HG03064 (cell line): ENCODE results near the gene PPAT.
"Not testable (repeated sequence)": the region's sequence is repeated elsewhere in the genome, so short reads cannot be mapped to it uniquely, and the experiment has no call there.

Experiments
- ATAC-seq: cut with Tn5 transposase; IDR thresholded peaks from one replicate; pipeline ENCODE4 v1.9.1; 2021; ENCODE audit warnings: low read depth; ENCODE audit not compliant: unreplicated experiment

Gene PPAT

DNA sequence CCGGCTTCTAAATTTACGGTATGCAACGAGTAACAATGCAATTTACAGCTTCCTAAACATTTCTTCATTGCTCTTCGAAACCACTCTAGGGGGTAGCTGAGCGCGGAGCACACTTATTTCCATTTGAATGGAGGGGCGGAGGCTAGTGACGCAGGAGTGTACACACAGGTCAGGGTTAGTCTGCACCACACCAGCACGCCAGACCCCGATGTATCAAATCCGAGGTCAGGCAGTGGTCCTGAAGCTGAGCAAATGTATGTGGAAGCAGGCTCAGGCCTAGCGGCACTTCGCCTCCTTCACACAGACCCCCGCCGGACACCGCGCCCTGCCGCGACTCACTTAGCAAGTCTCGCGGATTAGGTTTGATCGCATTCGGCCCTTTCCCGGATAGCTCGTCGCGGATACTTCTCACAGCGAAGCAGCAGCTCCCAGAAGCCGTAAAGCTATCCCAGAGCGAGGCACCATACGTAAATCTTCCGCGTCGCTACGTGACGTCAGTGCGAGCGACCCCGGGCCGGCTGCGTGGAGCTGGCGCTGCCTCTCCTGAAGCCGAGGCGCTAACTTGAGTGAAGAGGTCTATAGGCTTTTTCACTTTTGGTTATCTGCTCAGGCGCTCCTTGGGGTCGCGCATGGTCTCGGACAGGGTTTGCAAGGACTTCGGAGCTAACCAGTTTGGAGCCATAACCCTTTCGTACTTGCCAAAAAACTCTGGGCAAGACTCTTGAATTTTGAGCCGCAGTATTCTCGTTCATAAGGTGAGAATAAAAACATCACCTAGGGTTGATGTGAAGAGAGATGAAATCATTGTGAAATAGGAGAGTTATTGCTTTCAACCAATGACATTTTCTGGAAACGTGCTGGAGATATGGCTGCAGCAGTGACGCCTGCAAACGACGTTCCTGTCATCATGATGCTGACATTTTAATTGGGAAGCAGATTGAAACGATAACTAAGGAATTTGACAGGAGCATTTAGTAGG is 48.1 kb downstream of the PPAT start, which contains the start of gene AASDH:
TSS of gene AASDH (minus strand) at position 469 of the 979 bp plus-strand sequence. CDS start 3,192 bp downstream, outside the sequence.
- ATAC-seq = peak; percentile 93

DNA sequence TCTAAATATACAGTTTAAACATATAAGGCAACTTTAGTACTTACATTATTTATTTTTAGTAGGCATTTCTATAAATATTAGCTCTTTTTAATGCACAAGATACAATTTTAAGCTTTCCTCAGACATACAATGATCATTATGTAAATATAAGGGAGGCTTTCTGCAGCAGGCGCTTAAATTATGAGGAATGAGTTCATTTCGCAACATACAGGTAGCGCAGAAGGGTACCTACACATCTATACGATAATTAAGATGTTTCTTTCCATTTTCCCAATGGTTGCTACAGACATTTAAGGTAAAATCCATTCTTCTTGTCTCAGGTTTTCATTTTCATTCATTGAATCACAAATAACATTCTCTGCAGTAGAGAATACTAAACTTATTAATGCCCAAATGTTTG is 49.3 kb downstream of the PPAT start:
- no peak for ATAC-seq

DNA sequence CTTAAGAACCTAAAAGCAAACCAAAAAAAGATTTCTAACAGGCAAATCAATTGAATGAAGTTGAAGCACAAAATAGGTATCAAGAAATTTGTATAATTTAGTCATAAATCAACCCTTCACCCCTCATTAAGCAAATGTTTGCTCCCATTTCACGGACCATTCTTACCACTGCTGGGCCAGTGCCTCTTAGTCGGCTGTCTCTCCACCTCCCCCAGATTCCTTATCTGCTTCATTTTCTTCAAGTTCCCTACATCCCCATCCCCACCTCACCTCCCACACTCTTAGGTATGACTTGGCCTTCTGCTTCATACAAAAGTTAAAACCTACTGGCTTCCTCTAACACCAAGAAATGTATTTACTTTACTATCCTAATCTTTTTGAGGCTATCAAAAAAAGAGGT is 60.0 kb downstream of the PPAT start:
- ATAC-seq = no peak

DNA sequence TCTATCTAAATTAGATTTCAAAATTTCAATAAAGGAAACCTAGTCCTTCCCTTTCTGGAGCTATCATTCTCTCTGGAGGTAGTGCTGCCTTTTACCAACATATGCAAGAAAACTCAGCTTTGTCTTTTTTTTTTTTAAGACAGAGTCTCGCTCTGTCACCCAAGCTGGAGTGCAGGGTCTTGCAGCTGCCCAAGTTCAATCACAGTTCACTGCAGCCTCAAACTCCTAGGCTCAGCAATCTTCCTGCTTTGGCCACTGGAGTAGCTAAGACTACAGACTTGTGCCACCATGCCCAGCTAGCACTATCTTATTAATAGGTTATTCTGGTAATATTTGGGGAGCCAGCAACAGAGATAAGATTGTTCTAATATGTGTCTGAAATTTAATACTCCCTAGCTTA is 60.5 kb downstream of the PPAT start:
- ATAC-seq = no peak

DNA sequence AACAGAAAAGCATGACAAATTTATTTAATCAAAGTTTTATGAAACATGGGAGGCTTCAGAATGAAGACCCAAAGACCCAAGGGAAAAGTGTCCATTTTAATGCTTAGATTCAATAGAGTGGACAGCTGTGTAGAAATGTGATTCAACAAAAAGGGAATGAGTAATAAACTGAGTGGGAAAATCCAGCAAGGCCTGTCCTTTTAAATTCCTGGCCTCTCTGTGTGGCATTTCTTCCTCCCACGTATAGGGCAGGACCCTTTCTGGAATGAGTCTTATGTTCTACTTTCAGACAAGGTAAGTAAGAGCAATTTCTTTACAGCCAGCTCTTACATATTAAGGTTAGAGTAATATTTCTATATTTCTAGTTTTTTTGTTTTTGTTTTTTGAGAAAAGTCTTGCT is 62.6 kb downstream of the PPAT start:
- ATAC-seq = no peak

DNA sequence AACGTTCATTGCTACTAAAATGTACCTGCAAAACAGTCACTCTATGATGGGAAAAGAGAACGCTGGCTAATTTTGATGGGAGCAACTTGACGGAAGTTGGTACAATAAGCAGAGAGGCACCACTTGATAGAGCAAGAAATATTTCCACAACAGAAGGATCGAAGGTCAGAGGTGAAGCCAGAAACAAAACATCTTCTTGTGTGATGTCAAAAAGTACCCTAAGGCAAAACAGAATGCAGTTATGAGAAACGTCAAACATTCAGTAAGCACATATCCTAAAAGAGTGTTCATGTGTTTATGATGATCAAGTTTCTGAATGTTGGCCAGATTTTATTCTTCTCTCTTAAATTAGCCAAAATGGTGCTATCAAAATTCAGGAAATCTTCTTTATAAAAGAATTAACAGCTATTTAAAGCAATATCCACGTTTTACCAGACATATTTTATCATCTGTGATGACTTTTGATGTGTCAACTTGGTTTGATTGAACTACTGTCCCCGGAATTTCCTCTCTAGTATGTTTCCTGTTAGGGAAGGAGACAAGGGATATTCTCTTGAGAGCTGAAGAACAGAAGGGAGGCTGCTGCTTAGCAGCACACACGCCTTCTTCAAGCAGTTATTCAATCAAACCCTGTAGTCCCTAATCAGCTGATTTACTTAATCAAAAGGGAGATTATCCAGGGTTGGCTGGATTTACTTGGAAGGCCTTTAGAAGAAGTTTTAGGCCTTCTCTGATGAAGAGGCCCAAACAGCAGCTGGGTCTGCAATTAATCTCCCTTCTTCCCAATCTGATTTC is 63.8 kb downstream of the PPAT start:
- ATAC-seq = no peak

DNA sequence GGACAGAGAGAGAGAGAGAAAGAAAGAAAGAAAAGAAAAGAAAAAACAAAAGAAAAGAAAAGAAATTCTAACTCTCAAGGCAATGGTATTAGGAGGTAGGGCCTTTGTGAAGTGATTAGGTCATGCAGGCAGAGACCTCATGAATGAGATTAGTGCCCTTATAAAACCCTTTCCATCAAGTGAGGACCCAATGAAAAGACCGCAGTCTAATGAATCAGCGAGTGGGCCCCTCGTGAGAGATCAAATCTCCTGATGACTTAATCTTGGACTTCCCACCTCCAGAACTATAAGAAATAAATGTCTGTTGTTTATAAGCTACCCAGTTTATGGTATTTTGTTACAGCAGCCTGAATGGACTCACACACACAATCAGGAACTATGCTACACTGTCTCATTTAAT is 65.0 kb downstream of the PPAT start:
- ATAC-seq = no peak

DNA sequence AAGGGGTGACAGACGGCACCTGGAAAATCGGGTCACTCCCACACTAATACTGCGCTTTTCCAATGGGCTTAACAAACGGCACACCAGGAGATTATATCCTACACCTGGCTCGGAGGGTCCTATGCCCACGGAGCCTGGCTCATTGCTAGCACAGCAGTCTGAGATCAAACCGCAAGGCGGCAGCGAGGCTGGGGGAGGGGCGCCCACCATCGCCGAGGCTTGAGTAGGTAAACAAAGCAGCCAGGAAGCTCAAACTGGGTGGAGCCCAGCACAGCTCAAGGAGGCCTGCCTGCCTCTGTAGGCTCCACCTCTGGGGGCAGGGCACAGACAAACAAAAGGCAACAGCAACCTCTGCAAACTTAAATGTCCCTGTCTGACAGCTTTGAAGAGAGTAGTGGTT is 72.4 kb downstream of the PPAT start:
- ATAC-seq = not testable (repeated sequence)

DNA sequence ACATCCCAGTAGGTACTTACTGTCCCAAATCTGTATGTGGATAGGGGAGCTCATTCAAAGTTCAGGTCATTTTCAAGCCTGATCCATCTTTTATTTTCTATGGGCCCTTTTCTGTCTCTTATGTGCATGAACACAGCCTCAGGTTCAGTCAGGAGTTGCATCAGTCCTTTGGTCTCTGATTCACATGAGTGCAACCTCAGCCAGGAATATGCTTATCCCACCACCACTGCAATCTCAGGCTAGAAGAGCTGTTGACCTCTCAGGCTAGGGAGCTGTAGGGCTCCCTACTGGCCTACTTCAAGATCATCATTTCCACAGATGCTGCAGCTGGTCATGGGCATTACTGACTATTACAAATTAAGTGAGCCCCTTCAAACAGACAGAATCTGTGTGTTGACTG is 75.3 kb downstream of the PPAT start:
- no peak for ATAC-seq

DNA sequence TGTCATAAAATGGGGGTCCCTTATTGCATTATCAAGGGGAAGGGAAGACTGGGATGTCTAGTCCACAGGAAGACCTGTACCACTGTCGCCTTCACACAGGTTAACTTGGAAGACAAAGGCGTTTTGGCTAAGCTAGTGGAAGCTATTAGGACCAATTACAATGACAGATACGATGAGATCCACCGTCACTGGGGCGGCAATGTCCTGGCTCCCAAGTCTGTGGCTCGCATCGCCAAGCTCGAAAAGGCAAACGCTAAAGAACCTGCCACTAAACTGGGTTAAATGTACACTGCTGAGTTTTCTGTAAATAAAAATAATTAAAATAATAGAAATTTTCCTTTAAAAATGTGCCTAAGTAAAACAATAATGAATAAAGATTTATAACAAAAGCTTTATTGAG is 78.8 kb downstream of the PPAT start:
- ATAC-seq = no peak

DNA sequence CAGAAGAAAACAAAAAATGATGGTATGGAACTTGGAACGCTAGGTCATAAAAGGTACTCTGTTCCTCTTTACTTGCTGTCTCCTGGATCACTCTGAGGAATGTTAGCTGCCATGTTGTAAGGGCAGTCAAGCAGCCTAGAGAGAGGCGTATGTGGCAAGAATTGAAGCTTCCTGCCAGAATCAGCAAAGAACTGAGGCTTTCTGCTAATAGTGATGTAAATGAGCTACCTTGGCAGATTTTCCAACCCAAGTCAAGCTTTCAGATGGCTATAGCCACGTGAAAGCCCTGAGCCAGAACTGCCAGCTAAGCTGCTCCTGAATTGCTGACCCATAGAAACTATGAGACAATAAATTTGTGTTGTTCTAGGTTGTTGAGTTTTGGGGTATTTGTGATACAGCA is 86.8 kb downstream of the PPAT start:
- no peak for ATAC-seq

DNA sequence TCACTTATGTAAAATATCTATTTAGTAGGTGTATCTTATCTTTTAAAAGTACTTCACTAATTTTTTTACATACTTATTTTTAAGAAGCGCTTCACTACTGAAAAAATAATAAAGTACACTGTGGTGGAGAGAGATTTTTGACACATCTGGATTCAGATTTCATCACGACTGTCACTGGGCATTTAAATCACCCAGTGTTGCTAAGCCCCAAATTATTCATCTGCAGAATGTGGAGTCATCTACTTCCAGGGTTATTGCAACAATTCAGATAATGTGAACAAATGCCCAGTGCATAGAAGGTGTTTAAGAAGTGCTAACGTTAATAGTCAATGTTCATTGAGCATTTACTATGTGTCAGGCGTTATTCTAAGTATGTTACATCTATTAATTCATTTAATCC is 90.0 kb downstream of the PPAT start:
- no peak for ATAC-seq
